HCT116 (cell line): ENCODE results near the gene INPP5K.

Experiments used
- CBX3 ChIP-seq: IDR thresholded peaks from 2 replicates; pipeline ENCODE4 v1.6.1; 2012; ENCODE audit warnings: low read depth
- EZH2 ChIP-seq: fragments of 200-600 bp; sonication (generic); IDR thresholded peaks from 2 replicates; pipeline ENCODE4 v1.6.1; 2017; ENCODE audit warnings: antibody characterized with exemption, mixed run types

DNA sequence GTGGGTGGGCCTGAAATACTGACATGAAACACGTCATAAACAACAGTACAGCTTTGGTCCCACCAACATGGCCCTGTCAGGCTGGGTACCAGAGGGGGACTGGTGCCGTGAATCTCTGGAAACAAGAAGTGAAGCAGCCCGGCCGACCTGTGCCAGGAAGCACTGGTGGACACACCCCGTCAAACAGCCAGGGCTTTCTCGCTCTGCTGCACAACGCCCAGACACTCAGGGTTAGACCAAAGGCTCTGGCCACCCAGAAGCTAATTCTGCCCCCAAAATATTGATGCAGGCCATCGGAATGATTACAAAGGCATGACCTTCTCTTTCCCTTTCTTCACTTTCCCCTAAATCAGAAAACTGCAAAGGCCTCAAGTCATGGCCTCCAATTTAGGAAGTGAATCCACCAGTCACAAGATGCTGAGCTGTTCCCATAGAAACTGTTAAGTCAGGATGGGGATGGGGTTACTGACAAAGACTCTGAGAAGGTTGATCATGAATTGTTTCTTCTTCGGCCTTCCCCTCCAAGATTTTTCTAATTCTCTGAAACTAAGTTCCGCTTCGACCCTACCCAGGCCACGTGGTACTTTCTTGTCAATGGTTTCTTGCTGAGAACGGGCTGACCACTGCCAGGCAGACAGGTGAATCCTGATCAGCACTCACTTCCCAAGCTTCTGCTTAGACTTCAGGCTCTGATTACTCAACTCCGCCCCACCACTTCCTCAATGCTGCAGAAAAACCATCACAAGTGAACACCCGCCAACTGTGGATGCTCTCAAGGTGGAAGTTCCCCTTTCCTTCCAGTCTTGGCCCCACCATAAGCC, 39.4 kb upstream of the INPP5K start:
- TF ChIP-seq CBX3 = no peak
- no peak for TF ChIP-seq EZH2
